IPS-NIHi7 (cell line): ENCODE results near the gene TIMM23.
"Not testable (repeated sequence)": the region's sequence is repeated elsewhere in the genome, so short reads cannot be mapped to it uniquely, and the experiment has no call there.

ENCODE experiments used
- DNase-seq: peaks from one replicate; pipeline ENCODE4 v3.0.0; 2012; ENCODE audit warnings: mixed read lengths; ENCODE audit errors: extremely low spot score

The TIMM23 gene

DNA sequence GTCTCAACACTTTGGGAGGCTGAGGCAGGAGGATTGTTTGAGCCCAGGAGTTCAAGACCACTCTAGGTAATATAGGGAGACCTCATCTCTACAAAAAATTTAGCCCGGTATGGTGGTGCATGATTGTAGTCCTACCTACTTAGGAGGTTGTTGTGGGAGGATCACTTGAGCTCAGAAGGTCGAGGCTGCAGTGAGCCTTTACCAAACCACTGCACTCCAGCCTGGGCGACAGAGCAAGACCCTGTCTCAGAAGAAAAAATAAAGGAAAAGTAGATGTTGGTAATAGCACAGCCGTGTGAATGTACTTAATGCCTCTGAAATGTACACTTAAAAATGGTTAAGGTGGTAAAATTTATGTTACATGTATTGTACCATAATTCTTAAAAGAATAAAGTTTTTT lies 25.3 kb downstream of the TIMM23 start:
- no peak for DNase-seq

DNA sequence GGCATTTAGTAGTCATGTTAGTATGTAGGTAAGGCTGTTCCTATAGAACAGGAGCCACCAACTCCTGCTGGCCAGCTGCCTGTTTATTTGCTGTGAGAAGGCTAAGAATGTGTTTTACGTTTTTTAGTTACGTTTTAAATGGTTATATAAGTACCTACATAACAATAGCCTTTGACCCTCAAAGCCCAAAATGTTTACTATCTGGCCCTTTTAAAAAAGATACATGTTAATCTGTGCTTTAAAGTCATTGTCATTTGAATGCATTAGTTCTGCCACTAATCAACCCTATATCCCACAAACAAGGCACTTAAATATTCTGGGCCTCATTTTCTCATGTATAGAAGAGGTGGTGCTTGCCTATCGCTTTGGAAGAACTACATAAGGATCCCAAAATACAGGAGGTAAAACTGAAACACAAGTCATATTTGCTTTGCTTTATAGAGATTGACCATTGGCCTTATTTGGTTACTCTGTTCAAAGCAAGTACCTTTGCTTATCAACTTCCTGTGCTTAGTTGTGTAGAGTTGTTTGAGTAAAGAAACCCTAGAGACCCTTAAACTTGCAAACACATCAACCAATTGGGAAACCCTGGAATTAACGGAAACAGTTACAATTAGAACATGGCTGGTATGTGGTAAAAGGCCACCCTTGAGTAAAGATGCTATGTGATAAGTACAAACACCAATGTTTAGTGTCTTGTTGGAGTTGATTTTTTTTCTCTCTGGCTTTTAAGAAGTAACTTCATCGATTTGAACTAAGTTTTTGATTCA lies 25.9 kb downstream of the TIMM23 start:
- DNase-seq, result no peak

DNA sequence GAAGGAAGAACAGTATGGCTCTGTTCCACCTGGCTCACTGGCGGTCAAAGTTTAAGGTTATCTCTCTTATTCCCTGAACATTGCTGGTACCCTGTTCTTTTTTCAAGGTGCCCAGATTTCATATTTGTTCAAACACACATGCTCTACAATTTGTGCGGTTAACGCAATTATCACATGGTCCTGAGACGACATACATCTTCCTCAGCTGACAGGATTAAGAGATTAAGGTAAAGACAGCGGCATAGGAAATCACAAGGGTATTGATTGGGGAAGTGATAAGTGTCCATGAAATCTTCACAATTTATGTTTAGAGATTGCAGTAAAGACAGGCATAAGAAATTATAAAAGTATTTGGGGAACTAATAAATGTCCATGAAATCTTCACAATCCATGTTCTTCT lies 27.7 kb downstream of the TIMM23 start:
- DNase-seq, result not testable (repeated sequence)

DNA sequence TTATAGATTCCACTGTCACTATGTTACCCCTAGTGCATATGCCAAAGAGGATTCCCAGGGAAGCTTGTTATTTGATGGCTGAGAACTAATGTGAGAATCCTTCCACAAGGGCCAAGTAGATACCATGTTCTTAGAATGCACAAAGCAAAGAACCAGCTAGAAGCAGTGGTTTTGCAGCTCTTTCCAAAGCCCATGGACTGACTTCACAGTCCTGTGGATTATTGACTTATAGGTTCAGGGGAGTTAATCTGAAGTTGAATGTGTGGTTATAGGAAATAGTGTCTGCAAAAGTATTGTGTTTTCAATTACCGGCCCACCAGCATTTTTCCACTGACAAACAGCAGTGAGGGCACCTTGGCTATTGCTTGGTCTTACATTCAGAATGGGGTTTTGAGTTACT lies 28.2 kb downstream of the TIMM23 start:
- no peak for DNase-seq

DNA sequence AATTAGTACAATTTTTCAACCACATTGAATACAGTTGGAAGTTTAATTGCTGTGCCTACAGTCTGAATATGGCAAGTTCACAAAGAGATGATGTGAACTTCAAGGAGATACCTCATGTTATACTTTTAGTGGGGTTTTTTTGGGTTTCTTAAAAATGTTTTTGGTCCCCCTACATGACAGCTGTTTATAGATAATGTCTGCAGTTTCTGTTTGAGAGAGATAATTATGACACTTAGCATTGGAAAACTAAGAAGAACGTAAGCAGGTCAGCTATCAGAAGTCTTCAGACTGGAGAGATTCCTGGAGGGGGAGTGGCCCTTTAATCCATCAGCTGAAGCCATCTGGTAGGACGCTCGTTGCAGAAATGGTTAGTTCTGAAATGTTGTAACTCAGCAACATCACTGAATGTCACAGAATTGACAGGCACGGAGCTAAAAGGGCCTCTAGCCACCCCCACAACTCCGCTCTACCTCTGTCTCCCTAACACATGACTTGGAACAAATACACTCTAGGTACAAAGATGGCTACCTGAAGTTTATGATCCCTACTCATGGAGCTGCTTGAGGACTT lies 29.0 kb downstream of the TIMM23 start:
- DNase-seq, result no peak

DNA sequence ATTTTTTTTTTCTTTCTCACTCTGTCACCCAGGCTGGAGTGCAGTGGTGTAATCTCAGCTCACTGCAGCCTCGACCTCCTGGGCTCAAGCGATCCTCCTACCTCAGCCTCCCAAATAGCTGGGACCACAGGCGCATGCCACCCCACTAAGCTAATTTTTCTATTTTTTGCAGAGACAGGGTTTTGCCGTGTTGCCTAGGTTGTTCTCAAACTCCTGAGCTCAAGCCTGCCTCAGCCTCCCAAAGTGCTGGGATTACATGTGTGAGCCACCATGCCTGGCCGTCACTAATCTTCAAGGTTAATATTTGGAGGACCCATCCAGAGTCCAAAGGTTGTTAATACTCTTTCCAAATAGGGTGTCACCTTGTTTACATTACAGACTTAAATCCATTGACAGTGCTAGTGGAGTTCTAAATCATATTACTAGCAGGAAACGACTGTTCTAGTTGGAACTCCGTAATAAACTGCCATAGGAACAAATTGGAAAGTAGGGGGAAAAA lies 29.9 kb downstream of the TIMM23 start:
- DNase-seq, result not testable (repeated sequence)

DNA sequence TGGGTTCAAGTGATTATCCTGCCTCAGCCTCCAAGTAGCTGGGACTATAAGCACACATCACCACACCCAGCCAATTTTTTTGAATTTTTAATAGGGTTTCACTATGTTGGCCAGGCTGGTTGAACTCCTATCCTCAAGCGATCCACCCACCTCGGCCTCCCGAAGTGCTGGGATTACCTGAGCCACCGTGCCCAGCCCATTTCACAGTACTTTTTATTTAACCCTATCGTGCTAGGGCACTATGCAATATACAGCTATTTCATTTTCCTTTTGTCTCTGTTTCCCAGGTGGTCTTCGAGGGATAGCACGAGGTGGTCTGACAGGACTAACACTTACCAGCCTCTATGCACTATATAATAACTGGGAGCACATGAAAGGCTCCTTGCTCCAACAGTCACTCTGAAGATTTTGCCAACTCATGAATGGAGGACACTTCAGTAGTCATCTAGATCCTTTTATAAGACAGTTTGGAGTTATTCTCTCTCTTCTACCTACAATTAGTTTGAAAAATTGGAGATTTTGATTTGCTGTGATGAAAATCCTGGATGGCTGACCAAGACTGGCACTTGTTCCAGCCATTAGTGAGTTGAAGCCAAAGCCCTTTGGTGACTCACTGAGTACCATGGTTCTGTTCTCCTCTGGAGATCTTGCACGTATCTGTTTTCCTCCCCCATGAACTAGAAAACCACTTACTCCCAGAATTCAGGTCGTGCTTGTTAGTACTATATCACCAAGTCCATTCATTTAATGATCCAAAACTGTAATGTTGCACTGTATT lies 30.8 kb downstream of the TIMM23 start:
- DNase-seq, result no peak

DNA sequence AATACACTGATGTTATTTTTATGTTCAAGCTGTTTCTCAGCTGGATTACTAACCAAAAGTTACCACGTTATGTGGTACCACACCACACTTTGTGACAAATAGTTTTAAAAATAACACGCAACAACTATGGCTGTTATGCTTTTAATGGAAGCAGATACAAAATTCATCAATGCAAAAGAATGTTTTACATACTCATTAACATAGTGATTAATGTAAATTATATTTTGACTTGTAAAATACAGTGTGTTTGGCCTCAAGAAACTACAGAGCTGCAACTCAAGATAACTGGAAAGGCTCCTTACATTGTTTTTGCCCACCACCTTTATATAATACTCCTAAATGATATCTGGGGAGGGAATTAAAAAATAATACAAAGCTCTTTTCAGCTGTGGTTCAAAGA lies 32.7 kb downstream of the TIMM23 start:
- DNase-seq, result no peak

DNA sequence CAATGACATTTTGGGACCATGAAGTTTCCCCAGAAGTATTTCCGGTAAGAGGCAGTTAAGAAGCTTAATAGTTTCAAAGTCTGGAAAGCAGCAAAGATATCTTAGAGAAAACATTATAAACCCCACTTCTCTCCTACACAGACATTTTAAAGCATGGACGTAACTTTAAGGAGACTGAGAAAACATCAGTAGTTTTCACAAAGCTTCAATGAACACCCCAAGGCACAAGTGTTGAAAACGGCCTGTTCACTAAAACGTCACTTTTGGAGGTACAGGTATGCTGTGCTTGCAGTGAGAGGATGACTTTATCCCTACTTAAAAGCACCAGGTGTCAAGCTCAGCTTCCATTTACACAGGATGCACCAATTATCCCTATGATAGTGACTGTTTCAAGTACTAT lies 33.1 kb downstream of the TIMM23 start:
- DNase-seq, result no peak

DNA sequence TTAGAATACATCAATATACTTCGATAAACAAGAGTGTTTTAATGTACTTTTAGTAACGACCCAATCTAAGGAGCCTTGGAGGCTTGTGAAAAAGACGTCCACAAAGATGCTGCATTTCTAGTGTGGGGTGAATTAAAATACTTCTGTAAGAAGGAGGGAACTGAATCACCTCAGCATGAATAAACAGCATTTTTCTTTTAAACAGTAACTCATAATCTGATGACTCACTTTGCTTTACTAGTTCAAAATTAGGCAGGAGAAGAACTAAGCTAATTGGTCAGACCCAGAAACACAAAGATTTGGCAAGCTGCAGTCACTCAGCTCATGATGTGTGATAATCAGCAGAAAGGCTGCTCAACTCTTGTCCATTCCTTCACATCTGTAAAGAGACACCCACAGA lies 33.9 kb downstream of the TIMM23 start:
- DNase-seq, result no peak

DNA sequence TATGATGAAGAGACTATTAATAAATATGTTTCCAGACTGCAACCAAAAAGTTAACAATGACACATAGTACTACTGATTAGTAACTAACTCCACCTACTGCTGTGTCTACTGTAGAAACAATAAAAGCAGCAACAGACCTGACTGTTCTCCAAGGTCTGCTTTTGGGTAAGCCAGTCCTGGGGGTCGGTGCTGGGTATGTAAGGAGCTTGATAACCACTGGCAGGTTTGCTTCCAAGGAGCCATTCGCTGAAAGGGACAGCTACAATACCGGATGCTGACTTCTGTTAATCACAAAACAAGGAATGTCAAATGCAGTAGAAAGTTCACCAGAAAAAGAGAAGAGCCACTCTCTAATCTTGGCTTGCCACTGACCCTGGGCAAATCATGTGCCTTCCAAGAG lies 40.5 kb downstream of the TIMM23 start:
- DNase-seq, result no peak

DNA sequence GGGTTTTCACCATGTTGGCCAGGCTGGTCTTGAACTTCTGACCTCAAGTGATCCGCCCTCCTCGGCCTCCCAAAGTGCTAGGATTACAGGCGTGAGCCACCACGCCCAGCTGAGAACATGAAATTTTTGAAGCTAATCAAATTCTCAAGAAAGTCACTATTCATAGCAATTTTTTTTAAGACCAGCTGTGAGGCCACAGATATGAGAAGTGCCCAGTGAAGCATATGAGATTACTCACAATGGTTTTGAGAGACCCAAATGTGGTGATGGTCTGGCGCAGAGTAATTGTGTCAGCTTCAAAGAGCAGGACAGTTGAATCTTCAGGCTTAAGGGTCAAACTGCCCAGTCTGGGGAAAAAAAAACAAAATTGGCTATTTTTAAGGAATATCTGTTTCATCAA lies 41.9 kb downstream of the TIMM23 start:
- no peak for DNase-seq

DNA sequence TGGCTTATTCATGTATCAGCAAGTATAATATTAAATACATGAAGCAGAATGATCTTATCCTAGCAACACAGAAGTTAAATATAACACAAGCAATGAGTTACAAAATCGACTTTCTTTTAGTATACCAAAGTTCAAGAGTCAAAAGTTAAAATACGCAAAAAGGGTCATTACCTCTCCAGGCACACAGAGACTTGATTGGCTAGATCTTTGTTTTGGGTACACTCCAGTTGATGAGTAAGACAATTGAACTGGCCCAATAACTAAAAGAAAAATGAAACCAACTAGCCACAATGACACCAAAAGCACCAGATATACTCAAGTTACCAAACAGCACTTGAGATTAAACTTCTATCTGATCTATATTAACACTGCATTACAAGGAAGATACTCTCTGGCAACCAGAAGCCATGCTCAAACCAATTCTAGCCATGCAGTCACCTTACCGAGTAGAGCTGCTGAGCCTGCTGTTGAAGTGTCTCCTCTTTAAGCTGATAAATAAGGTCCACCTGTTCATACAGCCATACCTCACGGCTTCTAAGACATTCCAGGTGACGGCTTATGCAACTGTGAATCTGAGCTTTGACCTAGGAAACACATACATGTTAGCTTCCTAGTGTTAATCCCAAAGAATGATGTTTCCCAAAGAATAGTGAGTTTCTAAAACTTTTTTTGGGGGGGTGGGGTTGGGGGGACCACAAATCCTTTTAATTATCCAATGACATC lies 42.6 kb downstream of the TIMM23 start:
- no peak for DNase-seq

DNA sequence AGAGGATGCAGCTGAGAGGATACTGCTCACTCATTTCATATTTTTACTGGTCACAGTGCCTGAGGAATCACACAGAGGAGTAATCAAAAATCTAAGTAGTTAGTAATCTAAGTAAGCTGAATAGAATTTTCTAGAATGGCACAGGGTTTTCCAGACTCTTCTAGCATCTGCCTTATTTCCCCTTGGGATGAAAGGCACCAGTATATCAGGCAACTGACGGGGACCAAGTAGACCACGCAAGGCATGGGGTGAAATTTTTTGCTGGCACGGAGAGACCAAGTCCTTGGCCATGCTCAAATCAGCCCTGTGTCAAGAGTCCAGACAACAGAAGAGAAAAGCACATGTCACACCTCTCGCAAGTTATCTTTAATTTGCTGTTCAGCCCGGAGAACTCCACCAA lies 43.9 kb downstream of the TIMM23 start:
- DNase-seq, result no peak

DNA sequence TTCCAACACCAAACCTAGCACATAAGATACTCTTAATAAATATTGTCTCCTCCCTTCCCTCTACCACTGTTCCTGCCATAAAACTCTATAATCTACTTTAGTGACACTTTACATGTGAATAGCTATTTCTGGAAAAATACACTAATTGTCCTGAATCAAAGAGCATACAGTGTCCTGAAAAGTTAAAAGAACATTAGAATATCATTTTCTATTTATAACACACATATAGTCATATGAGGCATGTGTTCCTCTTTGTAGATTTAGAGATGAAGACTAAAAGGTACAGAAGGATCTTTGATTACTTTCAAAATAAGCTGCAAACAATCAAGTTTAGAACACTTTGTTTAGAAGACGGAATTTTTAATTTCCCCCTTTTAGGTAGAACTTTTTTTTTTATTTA lies 44.5 kb downstream of the TIMM23 start:
- DNase-seq, result no peak

DNA sequence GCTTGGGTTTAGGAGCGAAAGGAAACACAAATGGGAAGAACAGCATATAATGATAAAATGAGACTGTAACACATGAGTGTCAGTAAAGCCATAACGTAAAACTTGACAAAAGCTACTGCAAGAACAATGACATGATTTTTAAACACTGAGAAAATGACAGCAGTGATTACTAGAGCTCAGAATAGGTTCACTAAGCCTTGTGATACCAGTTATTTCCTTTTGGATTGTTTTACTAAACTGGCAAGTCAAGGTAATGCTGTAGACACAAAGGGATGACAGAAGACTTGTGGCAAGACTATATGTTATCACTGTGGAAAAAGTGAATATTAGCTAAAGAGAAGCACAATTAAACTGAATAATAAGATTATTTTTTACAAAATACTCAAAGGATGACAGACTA lies 45.4 kb downstream of the TIMM23 start:
- DNase-seq, result no peak

DNA sequence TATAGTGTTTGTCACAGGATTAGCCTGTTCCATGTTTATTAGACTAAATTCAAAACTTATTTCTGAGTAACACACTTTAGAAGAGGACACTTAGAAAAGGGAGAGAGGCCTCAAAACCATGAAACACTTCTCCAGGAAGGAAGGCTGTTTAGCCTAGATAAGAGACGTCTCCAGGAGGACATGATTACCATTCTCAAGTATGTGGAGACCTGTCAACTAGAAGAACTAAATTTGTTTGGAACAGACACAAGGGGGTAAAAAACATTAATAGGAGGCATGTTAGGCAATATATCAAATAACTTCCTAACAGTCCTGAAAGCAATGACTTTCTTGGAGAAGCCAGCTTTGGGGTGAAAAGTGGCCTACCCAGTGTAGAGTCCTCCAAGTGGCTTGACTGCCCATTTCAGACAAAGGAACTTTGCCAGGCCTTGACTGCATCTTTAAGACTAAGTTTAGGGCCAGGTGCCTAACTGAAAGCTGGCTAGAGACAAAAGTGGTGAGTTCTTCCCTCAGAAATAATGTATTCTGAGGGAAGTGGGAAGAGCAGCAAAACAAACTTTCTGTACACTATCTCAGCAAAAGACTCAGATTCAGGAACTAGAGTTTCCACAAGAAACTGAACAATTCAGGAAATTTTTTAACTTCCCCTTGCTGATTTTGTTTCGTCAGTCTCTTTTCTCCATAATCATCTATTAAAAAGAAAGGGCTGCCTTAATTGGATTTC lies 46.3 kb downstream of the TIMM23 start:
- DNase-seq, result no peak

DNA sequence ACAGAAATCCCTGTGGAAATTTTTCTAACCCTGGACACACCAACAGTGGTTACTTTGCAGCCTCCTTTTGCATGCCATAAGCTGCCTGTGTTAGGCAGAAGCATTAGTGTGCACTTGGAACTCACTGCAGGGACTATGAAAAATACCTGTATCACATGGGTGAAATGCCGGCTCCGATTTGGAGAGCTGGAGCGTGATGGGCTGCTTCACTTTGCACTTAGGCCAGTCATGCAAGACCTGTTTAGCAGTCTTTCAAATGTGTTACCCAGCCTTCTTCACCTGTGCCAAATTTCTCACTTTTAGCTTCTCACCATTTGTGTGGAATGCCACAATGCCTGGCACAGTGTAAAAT lies 46.9 kb downstream of the TIMM23 start:
- DNase-seq, result no peak

DNA sequence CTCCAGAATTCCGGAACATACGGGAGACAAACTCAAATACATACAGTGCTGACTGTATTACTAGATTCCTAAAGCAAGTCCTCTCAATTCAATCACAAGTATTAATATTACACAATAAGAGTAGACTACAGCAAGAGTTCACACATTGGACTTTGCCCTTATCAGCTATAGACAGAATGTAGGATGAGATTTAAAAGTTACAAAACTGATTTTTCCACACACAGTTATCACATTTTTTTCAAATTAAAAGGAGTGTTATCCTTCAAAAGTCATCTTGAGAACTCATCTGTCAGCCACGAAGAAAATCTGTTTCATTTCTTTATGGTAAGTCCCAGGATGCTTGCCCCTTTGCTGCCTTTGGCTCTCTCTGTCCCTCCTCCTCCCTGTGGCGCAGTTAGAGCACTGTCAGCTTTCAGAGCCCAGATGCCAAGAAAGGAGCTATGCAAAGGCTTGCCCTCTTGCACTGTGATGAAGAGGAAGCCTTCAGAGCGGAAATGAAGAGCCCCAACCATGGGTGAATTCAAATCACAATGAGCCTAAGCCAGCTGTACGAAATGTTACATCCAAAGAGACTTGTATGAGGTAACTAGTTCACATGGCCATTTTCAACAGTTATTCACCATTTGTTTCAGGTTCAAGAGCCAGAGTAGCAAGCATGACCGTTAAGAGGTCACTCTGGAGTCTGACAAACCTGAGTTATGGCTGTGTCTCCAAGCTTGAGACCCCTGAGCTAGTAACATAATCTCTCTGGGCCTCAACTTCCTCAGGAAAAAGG lies 47.5 kb downstream of the TIMM23 start:
- no peak for DNase-seq

DNA sequence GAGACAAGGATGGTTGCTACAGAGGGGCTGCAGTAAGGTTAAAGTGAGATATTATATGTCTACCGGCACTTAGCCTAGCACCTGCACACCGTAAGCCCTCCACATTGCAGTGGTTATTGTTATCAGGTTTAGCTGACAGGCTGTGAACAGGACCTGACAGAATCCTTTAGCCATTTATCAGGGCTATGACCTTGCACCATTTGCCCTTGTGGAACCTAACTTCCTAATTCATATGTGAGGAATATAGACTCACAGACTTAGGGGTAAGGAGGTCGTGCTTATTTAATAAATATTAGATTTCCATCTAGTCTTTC lies 48.0 kb downstream of the TIMM23 start:
- DNase-seq, result no peak
